Left lung (tissue), 10 donors: ENCODE measurements around the gene LCOR. TPM values are rescaled to one million over a fixed set of nuclear protein-coding genes. Genes with fewer than 3 reads are reported as not detected.

Source experiments
- ATAC-seq: fragments of 200-7000 bp; cut with Tn5 transposase; one replicate; pipeline ENCODE4 v1.9.1; 2020; ENCODE audit warnings: moderate library complexity
- DNase-seq, 4 donors: peaks; one replicate each; pipeline ENCODE4 v3.0.0-alpha.2; 2013 to 2020
- H3K27ac ChIP-seq, 2 donors: fragments of 200-600 bp; sonication (generic) in 1 of 2; one replicate each; pipeline versions ENCODE4 v1.5.0 to v1.8.0; 2020 to 2021
- H3K27me3 ChIP-seq, 2 donors: fragments of 200-600 bp; sonication (generic) in 1 of 2; one replicate each; pipeline versions ENCODE4 v1.5.0 to v1.8.0; 2020 to 2021
- H3K36me3 ChIP-seq, 2 donors: fragments of 200-600 bp; sonication (generic) in 1 of 2; one replicate each; pipeline versions ENCODE4 v1.5.0 to v1.8.0; 2020 to 2021
- H3K4me1 ChIP-seq, 2 donors: fragments of 200-600 bp; one replicate each; pipeline ENCODE4 v1.8.0; 2021
- H3K4me3 ChIP-seq, 2 donors: fragments of 200-600 bp; sonication (generic) in 1 of 2; one replicate each; pipeline versions ENCODE4 v1.5.0 to v1.8.0; 2020 to 2021; ENCODE audit warnings: mild to moderate bottlenecking in 1 of 2
- H3K9me3 ChIP-seq, 2 donors: fragments of 200-600 bp; sonication (generic) in 1 of 2; one replicate each; pipeline versions ENCODE4 v1.5.0 to v1.8.0; 2020 to 2021
- CTCF ChIP-seq, 2 donors: fragments of 200-600 bp; sonication (generic) in 1 of 2; IDR thresholded peaks; one replicate each; pipeline versions ENCODE4 v1.5.0 to v1.8.0; 2021; ENCODE audit warnings: antibody characterized with exemption in 2 of 2
- intact Hi-C, 2 donors: fragments of 100-400 bp; cut with DNase I; formaldehyde crosslinking; loops; one replicate each; pipeline versions ENCODE4 v1.11.2 to v1.14.2; 2022
- polyA plus RNA-seq, 6 donors: library from polyadenylated mRNA; unstranded; fragments of 120-200 nt; gene quantifications; one replicate each; pipeline ENCODE4 v1.2.1, GENCODE V29; 2013; ENCODE audit not compliant: insufficient read length in 6 of 6
- total RNA-seq, 2 donors: library from RNA; stranded (reverse); fragmentation: NEBNext Ultra II Directional; extraction: Animal tissue kit (Norgen Biotek cat#: 25700); gene quantifications; one replicate each; pipeline ENCODE4 v1.2.1, GENCODE V29; 2021
- donor health status: DM: no; HTN: yes; CAD: no.
- donor health status: DM: no; HTN: no; CAD: no.

LCOR gene
- total and polyA plus RNA-seq, 8 donors, result 20.8 to 29.6 (median 22.9) TPM

GRCh38 chr10:96958071-96958470, 126.0 kb downstream of the LCOR start:
- Histone ChIP-seq H3K4me1 (no peaks in the 10 kb centered on the region), H3K4me3 (no peak overlapping the region), H3K27ac (no peak overlapping the region), H3K36me3 (peaks cover 0 to 36% of the 10 kb centered on the region in 2 donors), H3K27me3 (no peaks in the 10 kb centered on the region), H3K9me3 (no peaks in the 10 kb centered on the region)
- intact Hi-C loops, result no loop called here
- no peak for DNase-seq
- TF ChIP-seq CTCF (IDR thresholded peaks at IDR 0.05), result no peak
- no peak for ATAC-seq

- Histone ChIP-seq H3K36me3 (peaks cover 0 to 29% of the 10 kb centered on the region in 2 donors), H3K4me3 (no peak overlapping the region), H3K27ac (no peak overlapping the region), H3K4me1 (no peaks in the 10 kb centered on the region), H3K9me3 (no peaks in the 10 kb centered on the region), H3K27me3 (no peaks in the 10 kb centered on the region)
- DNase-seq, result no peak
- no peak for ATAC-seq
- no peak for TF ChIP-seq CTCF (IDR thresholded peaks at IDR 0.05)
- intact Hi-C loops, result no loop called here
Observed at GRCh38 chr10:96959733-96960132, 127.6 kb downstream of the LCOR start.

- no peak overlapping the region for H3K4me3 ChIP-seq
- intact Hi-C loops, result no loop called here
- no peak for TF ChIP-seq CTCF (IDR thresholded peaks at IDR 0.05)
- H3K9me3 ChIP-seq, result no peaks in the 10 kb centered on the region
- peaks cover 0 to 17% of the 10 kb centered on the region in 2 donors for H3K36me3 ChIP-seq
- DNase-seq (no peak), ATAC-seq (no peak)
- no peaks in the 10 kb centered on the region for H3K27me3 ChIP-seq
- H3K4me1 ChIP-seq, result no peaks in the 10 kb centered on the region
- no peak overlapping the region for H3K27ac ChIP-seq
Observed at GRCh38 chr10:96960872-96961271, 128.8 kb downstream of the LCOR start.

- no peak overlapping the region for H3K4me3 ChIP-seq
- ATAC-seq, result no peak
- TF ChIP-seq CTCF (IDR thresholded peaks at IDR 0.05), result no peak
- DNase-seq, result no peak
- no peaks in the 10 kb centered on the region for H3K27me3 ChIP-seq
- H3K9me3 ChIP-seq, result no peaks in the 10 kb centered on the region
- H3K36me3 ChIP-seq, result no peaks in the 10 kb centered on the region
- H3K4me1 ChIP-seq, result no peaks in the 10 kb centered on the region
- H3K27ac ChIP-seq, result no peak overlapping the region
- intact Hi-C loops, result no loop called here
Observed at GRCh38 chr10:96964131-96964530, 132.0 kb downstream of the LCOR start.

GRCh38 chr10:96967847-96968246, 135.7 kb downstream of the LCOR start:
- no peak for TF ChIP-seq CTCF (IDR thresholded peaks at IDR 0.05)
- Histone ChIP-seq H3K27ac (no peak overlapping the region), H3K4me3 (no peak overlapping the region), H3K36me3 (no peaks in the 10 kb centered on the region), H3K27me3 (no peaks in the 10 kb centered on the region), H3K9me3 (no peaks in the 10 kb centered on the region), H3K4me1 (no peaks in the 10 kb centered on the region)
- intact Hi-C loops, result no loop called here
- DNase-seq, result no peak
- no peak for ATAC-seq
